SK-N-MC (cell line): Measurements from ENCODE around the gene MDP1.

Source experiments
- DNase-seq: peaks from one replicate; pipeline ENCODE4 v3.0.0-alpha.2; 2011; ENCODE audit warnings: low read depth, low spot score
- H3K27ac ChIP-seq: fragments of 200-600 bp; sonication (generic); 2 replicates; pipeline ENCODE4 v1.5.1; 2016; ENCODE audit warnings: mixed run types
- H3K36me3 ChIP-seq: fragments of 200-600 bp; sonication (generic); 2 replicates; pipeline ENCODE4 v1.6.1; 2017; ENCODE audit warnings: antibody characterized with exemption, low read length, mixed read lengths; ENCODE audit not compliant: insufficient read depth
- H3K4me3 ChIP-seq: fragments of 200-600 bp; sonication (generic); 2 replicates; pipeline ENCODE4 v1.5.1; 2016
- H3K9ac ChIP-seq: fragments of 200-600 bp; sonication (generic); 2 replicates; pipeline ENCODE4 v1.8.0; 2017; ENCODE audit warnings: mixed run types, mixed read lengths; ENCODE audit not compliant: insufficient read length
- H3K9me3 ChIP-seq: fragments of 200-600 bp; sonication (generic); 2 replicates; pipeline ENCODE4 v1.6.1; 2017; ENCODE audit warnings: low read depth, mild to moderate bottlenecking, antibody characterized with exemption, low read length, moderate library complexity, mixed read lengths
- EZH2 ChIP-seq: fragments of 200-600 bp; sonication (generic); IDR thresholded peaks from one replicate; pipeline ENCODE4 v1.6.1; 2017; ENCODE audit warnings: antibody characterized with exemption
- FOXP2 ChIP-seq: optimal IDR thresholded peaks from 2 replicates; pipeline ENCODE3; 2011; ENCODE audit warnings: mild to moderate bottlenecking, moderate library complexity; ENCODE audit not compliant: insufficient read depth; ENCODE audit errors: extremely low read length, control extremely low read depth
- POLR2AphosphoS5 ChIP-seq: IDR thresholded peaks from 2 replicates; pipeline ENCODE4 v1.6.1; 2012; ENCODE audit warnings: mild to moderate bottlenecking, low read depth, low read length, borderline replicate concordance

MDP1 gene

DNA sequence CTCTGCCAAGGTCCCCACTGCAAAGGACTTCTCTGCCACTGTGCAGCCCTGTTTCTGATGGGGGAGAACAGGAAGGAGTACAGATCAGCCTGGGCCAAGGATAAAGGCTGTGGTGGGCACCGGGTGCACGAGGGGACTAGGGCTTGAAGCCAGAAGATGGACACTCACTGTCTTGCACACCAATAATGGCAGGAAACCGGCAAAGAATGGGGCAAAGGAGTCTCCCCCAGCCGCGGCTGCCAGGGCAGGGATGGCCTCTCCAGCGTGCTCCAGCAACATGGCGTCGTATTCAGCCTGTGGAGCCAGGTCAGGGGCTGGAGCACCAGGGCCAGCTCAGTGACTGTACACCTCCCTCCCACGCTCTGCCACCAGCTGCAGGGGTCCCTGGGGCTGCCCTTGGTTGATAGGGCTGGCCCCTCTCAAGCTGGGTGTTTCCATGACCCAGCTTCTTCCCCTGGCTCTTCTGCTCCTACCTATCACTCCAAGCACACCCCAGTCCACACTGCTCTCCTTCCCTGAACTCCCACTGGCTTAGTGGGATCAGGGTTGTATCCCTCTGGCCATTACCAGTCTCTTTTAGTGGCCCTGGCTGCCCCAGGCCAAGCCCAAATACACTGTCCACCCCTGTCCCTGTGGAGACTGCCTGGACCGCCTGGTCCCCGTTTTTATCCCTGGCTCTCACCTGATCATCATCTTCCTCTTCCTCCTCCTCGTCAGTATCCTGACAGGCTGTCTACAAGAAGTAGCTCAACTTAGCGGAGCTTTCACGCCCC, 33.6 kb downstream of the MDP1 start:
- DNase-seq: no peak
- H3K27ac ChIP-seq: no peak overlapping the region
- no peak overlapping the region for H3K4me3 ChIP-seq
- TF ChIP-seq POLR2AphosphoS5: no peak
- TF ChIP-seq FOXP2: no peak
- TF ChIP-seq EZH2: no peak
- H3K9me3 ChIP-seq: no peaks in the 10 kb centered on the region
- no peak overlapping the region for H3K9ac ChIP-seq
- H3K36me3 ChIP-seq: peaks cover 75% of the 10 kb centered on the region

DNA sequence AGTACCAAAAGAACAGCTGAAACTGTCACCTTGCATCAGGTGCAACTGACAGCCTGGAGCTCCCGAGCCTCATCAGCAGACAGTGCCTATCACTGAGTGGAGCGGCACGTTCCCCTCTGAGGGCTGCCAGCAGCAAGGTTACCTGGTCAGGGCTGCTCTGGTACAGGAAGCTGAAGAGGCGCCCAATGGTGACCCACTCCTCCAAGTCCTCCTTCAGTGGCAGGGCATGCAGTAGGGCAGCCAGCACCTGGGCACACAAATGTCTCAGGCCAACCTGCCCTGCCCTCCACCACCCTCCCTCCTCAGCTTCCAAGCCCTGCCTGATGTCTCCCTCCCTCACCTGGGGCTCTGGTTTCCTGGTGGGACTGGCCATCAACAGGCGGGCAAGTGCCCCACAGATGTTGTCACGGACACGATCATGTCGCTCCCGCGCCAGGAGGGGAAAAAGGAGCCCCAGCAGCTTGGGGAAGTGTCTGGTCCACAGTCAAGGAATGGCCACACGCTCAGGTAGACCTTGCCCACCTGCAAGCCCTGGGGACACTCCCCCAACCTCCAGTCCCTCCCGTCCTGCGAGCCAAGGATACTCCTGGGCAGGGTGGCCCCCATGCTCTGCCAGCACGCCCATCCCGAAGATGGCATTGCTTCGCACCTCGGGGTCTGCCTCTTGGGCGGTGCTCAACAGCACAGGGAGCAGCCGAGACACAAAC, 34.3 kb downstream of the MDP1 start:
- H3K4me3 ChIP-seq: no peak overlapping the region
- no peak for DNase-seq
- no peak overlapping the region for H3K27ac ChIP-seq
- TF ChIP-seq EZH2 (no peak), FOXP2 (no peak), POLR2AphosphoS5 (no peak)
- H3K36me3 ChIP-seq: peaks cover 68% of the 10 kb centered on the region
- no peaks in the 10 kb centered on the region for H3K9me3 ChIP-seq
- H3K9ac ChIP-seq: no peak overlapping the region

DNA sequence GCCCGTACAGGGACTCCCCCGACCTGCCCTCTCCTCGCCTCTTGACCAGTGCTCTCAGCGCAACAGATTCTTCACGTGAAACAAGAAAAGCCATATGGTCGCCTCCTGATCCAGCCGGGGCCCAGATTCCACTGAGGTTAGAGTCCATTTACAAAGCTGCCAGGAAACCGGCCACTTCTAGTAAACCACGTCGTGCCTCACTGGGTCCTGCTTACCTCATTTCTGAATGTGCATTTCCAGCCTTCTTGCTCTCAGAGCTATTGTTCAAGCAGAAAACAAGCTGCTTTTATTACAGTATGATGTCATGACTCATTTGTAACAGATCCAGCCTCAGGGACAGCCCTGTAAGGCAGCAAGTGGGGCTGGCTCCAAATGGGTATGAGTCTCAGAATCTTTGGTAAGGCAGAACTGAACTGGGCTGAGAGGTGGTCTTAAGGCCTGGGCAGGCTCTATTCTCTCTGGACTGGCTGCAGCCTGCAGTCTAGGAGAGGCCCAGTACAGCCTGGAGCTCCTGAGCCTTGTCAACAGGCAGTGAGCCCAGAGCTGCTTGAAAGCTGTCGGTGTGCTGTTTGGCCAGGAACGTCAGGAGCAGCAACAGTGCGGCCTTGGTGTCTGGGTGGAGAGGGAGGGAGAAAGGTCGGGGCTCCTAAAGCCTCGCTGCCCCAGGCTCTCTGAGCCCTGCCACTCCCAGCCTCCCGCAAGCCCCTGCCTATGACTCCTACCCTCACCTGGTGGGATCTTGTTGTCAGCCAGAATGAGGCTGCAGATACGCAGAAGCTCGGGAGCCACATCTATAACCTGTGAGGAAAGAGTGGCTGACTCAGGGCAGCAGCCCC, 35.7 kb downstream of the MDP1 start:
- no peaks in the 10 kb centered on the region for H3K9me3 ChIP-seq
- DNase-seq: no peak
- H3K4me3 ChIP-seq: no peak overlapping the region
- no peak overlapping the region for H3K27ac ChIP-seq
- H3K9ac ChIP-seq: no peak overlapping the region
- TF ChIP-seq EZH2 (no peak), FOXP2 (no peak), POLR2AphosphoS5 (no peak)
- H3K36me3 ChIP-seq: peaks cover 54% of the 10 kb centered on the region; the same call in 1 of the 2 replicates

DNA sequence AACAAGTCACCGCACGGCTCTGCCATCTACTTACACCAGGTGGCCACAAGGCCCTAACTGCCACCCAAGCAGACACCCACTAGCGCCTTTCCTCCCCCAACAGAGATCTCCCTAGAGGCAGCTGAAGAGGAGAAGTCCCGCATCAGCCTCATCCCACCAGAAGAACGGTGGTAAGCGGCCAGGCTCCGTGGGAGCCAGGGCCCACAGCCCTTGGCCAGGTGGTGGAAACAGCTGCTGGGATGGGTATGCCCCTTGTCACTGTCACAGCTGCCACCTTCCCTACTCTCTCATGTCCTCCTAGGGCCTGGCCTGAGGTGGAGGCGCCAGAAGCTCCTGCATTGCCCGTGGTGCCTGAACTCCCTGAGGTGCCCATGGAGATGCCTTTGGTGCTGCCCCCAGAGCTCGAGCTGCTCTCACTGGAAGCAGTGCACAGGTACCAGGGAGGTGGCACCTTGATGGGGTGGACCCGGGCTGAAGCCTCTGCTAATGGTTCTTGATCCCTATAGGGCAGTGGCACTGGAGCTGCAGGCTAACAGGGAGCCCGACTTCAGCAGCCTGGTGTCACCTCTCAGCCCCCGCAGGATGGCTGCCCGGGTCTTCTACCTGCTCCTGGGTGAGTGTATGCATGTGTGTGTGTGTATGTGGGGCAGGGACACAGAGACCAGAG, 36.4 kb downstream of the MDP1 start:
- no peak overlapping the region for H3K27ac ChIP-seq
- no peaks in the 10 kb centered on the region for H3K9me3 ChIP-seq
- no peak for TF ChIP-seq POLR2AphosphoS5
- no peak for TF ChIP-seq FOXP2
- TF ChIP-seq EZH2: no peak
- no peak overlapping the region for H3K4me3 ChIP-seq
- DNase-seq: no peak
- H3K36me3 ChIP-seq: peaks cover 47% of the 10 kb centered on the region; the same call in 1 of the 2 replicates
- no peak overlapping the region for H3K9ac ChIP-seq

DNA sequence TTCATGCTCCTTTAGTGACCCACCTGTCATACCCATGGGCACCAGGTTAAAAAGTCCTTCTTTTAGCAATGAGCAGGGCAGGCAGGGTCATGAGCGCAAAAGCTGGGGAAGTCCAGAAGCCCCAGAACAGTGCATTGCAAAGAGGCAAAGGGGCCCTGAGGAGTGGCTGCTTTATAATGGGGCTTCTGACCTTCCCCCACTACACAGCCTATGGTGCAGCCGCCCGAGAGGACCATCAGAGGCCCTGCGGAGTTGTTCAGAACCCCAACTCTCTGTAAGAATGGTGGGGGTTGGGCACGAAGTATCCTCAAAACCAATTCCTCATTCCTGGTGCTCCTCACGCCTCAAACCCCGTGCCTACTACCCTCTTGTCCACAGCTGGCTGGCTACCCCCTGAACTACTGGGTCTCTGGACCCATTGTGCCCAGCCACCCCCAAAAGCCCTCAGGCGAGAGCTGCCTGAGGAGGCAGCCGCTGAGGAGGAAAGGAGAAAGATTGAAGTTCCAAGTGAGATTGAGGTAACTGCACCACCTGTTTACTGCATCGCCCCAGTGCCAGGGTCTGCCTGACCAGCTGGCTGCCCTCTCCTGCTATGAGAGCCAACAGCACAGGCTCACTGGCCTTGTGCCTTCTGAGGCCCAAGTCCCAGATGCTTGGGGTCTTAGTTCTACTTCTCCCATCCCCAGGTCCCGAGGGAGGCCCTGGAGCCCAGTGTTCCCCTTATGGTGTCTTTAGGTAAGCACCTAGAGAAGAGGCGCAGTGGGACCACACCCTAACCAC, 37.3 kb downstream of the MDP1 start:
- Histone ChIP-seq H3K36me3 (peaks cover 41% of the 10 kb centered on the region; the same call in 1 of the 2 replicates), H3K27ac (no peak overlapping the region), H3K9me3 (no peaks in the 10 kb centered on the region), H3K9ac (no peak overlapping the region), H3K4me3 (no peak overlapping the region)
- TF ChIP-seq EZH2: no peak
- no peak for TF ChIP-seq POLR2AphosphoS5
- TF ChIP-seq FOXP2: no peak
- no peak for DNase-seq

DNA sequence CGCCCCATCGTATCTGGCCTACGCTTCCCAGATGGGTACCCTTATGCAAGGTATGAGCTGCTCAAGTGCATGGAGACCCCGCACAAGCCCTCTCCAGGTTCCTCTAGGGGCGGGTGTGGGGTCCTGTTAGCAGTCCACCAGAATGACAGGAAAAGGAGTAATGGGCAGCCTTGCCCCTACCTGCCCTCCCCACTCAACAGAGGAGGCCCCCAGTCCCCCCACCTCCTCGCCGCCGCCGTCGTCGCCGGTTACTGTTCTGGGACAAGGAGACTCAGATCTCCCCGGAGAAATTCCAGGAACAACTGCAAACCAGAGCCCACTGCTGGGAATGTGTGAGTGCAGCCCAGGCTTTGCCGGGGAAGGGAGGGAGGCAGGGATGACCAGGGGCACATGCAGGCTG, 38.0 kb downstream of the MDP1 start:
- TF ChIP-seq EZH2 (no peak), POLR2AphosphoS5 (no peak), FOXP2 (no peak)
- peaks cover 34% of the 10 kb centered on the region; the same call in 1 of the 2 replicates for H3K36me3 ChIP-seq
- H3K9me3 ChIP-seq: no peaks in the 10 kb centered on the region
- no peak overlapping the region for H3K4me3 ChIP-seq
- H3K9ac ChIP-seq: no peak overlapping the region
- H3K27ac ChIP-seq: no peak overlapping the region
- DNase-seq: no peak

DNA sequence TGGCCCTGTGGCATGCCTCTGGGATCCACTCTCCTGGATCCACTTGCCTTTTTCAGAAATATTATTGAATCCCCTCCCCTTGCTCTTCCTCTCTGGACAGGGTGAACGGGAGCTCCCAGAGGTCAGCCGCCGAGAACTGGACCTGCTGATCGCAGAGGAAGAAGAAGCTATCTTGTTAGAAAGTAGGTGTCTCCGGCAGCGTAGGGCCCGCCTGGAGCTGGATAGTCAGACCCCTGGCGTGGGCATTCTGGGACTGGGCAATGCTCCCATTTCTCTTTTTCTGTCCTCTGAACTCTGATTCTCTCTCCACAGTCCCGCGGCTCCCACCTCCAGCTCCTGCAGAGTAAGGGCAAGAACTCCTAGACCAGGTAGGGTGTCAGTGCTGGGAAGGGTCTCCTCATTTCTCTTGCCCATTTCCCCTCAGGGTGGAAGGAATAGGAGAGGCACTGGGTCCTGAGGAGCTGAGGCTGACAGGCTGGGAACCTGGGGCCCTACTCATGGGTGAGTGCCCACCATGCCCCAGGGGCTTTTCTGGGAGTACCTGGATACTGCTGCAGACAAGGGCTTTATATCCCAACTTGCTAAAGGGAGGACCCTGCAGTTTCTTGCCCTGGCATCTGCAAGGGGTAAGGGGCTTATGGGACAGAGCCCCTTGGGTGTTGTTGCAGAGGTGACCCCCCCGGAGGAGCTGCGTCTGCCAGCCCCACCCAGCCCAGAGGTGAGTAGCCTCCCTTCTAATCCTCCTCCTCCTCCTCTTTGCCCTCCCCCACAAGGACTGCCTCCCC, 38.6 kb downstream of the MDP1 start:
- Histone ChIP-seq H3K27ac (no peak overlapping the region), H3K9me3 (no peaks in the 10 kb centered on the region), H3K9ac (no peak overlapping the region), H3K4me3 (no peak overlapping the region), H3K36me3 (peaks cover 27% of the 10 kb centered on the region; the same call in 1 of the 2 replicates)
- no peak for DNase-seq
- TF ChIP-seq FOXP2: no peak
- TF ChIP-seq POLR2AphosphoS5: no peak
- TF ChIP-seq EZH2: no peak

DNA sequence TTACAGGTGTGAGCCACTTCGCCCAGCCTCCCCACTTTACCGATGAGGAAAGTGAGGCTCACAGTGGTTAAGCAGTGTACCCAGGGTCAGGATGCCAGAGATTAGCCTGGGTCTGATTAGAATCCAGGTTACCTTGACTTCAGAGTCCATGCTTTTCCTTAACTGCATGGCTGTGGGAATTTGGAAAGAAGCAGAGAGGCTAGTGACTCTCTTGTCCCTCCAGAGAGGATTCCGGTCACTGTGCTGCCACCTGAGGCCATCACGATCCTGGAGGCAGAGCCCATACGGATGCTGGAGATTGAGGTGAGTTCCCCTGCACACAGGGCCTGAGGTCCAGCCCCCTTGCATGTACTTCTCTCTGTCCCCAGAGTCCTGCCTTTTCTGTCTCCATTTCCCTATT, 39.3 kb downstream of the MDP1 start:
- Histone ChIP-seq H3K9ac (no peak overlapping the region), H3K27ac (no peak overlapping the region), H3K4me3 (no peak overlapping the region), H3K36me3 (peaks cover 23% of the 10 kb centered on the region; the same call in 1 of the 2 replicates), H3K9me3 (no peaks in the 10 kb centered on the region)
- DNase-seq: no peak
- TF ChIP-seq POLR2AphosphoS5: no peak
- no peak for TF ChIP-seq EZH2
- no peak for TF ChIP-seq FOXP2
